Panc1 (cell line): Measurements from ENCODE around the gene SMARCA1. TPM values are rescaled to one million over a fixed set of nuclear protein-coding genes. Genes with fewer than 3 reads are reported as not detected.
A peak's percentile ranks its signal among the peaks of the same experiment; 100 is the strongest.

ENCODE experiments used
- ATAC-seq: fragments of 200-7000 bp; cut with Tn5 transposase; 2 replicates; pipeline ENCODE4 v1.9.1; 2020; ENCODE audit warnings: mild to moderate bottlenecking, moderate library complexity
- BruUV-seq: library from RNA; stranded (reverse); fragments of 400-500 nt; replicated peaks from 2 replicates; lab custom pipeline; 2021; lab: Mats Ljungman, UMichigan
- CTCF ChIA-PET: fragments of 300-600 bp; sonication (Branson Sonifier 250); formaldehyde crosslinking; loops from one replicate; lab custom pipeline; 2022; ENCODE audit warnings: antibody characterized with exemption; lab: Charles Lee
- POLR2A ChIA-PET: fragments of 300-600 bp; sonication (Branson Sonifier 250); formaldehyde crosslinking; loops from one replicate; lab custom pipeline; 2022; ENCODE audit warnings: antibody characterized with exemption; lab: Charles Lee
- DNase-seq: peaks from one replicate; pipeline ENCODE4 v3.0.0-alpha.2; 2010; ENCODE audit warnings: low read depth, low spot score
- H3K27ac ChIP-seq: 2 replicates; pipeline ENCODE4 v1.5.1; 2011; ENCODE audit warnings: mild to moderate bottlenecking, low read length, inconsistent platforms
- H3K27me3 ChIP-seq: fragments of 200-500 bp; sonication (Bioruptor generic); 2 replicates; pipeline ENCODE4 v1.6.0; 2014; ENCODE audit warnings: low read length, inconsistent platforms; ENCODE audit not compliant: control insufficient read depth, insufficient read depth
- H3K36me3 ChIP-seq: fragments of 200-500 bp; sonication (Bioruptor generic); 2 replicates; pipeline ENCODE4 v1.5.1; 2014; ENCODE audit warnings: inconsistent platforms, mild to moderate bottlenecking, low read length, moderate library complexity; ENCODE audit not compliant: control insufficient read depth, insufficient read depth
- H3K4me1 ChIP-seq: 2 replicates; pipeline ENCODE4 v1.5.1; 2011; ENCODE audit warnings: inconsistent platforms, mild to moderate bottlenecking, low read length, moderate library complexity; ENCODE audit not compliant: control insufficient read depth, insufficient read depth
- H3K4me3 ChIP-seq, 2 experiments: 2 replicates each; pipeline ENCODE4 v1.5.1; 2011 to 2012; ENCODE audit warnings: low read depth in 2 of 2, low read length in 2 of 2, mild to moderate bottlenecking in 2 of 2, inconsistent platforms in 1 of 2, moderate library complexity in 1 of 2
- H3K9me3 ChIP-seq: fragments of 200-500 bp; sonication (Bioruptor generic); 2 replicates; pipeline ENCODE4 v1.5.1; 2014; ENCODE audit warnings: low read depth, mild to moderate bottlenecking, inconsistent platforms, low read length, moderate library complexity; ENCODE audit not compliant: control insufficient read depth, insufficient read depth
- POLR2AphosphoS5 ChIP-seq: IDR thresholded peaks from 2 replicates; pipeline ENCODE4 v1.6.1; 2012; ENCODE audit warnings: mild to moderate bottlenecking, low read depth, low read length, moderate library complexity
- REST ChIP-seq, 2 experiments: IDR thresholded peaks; 2 replicates each; pipeline ENCODE4 v1.6.1; 2011 to 2012; ENCODE audit warnings: low read depth in 2 of 2, control low read depth in 1 of 2, low read length in 1 of 2, mild to moderate bottlenecking in 1 of 2, moderate library complexity in 1 of 2; ENCODE audit not compliant: insufficient read depth in 1 of 2
- SIN3A ChIP-seq: IDR thresholded peaks from 2 replicates; pipeline ENCODE4 v1.6.1; 2012; ENCODE audit warnings: low read depth, mild to moderate bottlenecking, low read length, moderate library complexity, borderline replicate concordance; ENCODE audit not compliant: insufficient read depth
- TCF7L2 ChIP-seq: IDR thresholded peaks from 2 replicates; pipeline ENCODE4 v1.6.1; 2011; ENCODE audit warnings: mild to moderate bottlenecking, low read depth, low read length, inconsistent platforms
- in situ Hi-C: cut with HindIII; loops from 2 replicates; pipeline ENCODE4 v1.10.0; 2016; ENCODE audit warnings: low sequenced_read_pairs, low pct_unique_long_range_greater_than_20kb
- intact Hi-C: fragments of 100-400 bp; cut with micrococcal nuclease; formaldehyde crosslinking; loops from one replicate; pipeline ENCODE4 v1.10.0; 2022; ENCODE audit not compliant: unreplicated experiment
- total RNA-seq: library from RNA; stranded (reverse); gene quantifications from one replicate; pipeline ENCODE4 v1.2.1, GENCODE V29; 2021; ENCODE audit not compliant: unreplicated experiment
- TF ChIP-seq, protein P1 (sequence below): fragments of 450-650 bp; IDR thresholded peaks from 2 replicates; pipeline ENCODE4 v1.5.1; 2017; ENCODE audit warnings: mild to moderate bottlenecking

SMARCA1 gene
- total RNA-seq, 1 experiment from 2014 or later: 130 TPM

DNA sequence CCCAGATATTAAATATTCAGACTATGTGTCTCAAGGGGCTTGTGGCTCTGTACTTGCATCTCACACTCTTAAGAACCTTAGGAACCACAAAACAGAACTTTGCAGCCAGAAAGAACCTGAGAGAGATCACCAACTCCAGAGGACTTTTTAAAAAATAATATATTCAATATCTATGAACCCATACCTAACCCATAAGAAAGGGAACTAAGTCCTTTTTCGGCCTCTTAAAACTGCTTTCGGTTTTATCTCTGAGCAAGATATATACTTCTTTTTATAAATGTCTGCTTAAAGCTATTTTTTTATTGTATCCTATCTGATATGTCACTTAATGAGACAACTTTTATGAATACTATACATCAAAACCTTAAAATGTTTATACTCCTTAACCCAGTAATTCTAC lies 10.9 kb downstream of the SMARCA1 start:
- no peak for ATAC-seq
- CTCF ChIA-PET: no interaction called here
- TSS peak; percentile 7 for BruUV-seq
- DNase-seq: no peak
- no peaks in the 10 kb centered on the region for H3K27me3 ChIP-seq
- no peak overlapping the region for H3K4me3 ChIP-seq
- POLR2A ChIA-PET: no interaction called here
- intact Hi-C loops: loop anchor here (1.0 kb wide), 1 partner anchor 20 kb away; no protein-coding TSS in a partner anchor
- H3K27ac ChIP-seq: no peak overlapping the region
- in situ Hi-C loops: no loop called here
- H3K4me1 ChIP-seq: no peaks in the 10 kb centered on the region
- peaks cover 29% of the 10 kb centered on the region for H3K36me3 ChIP-seq
- TF ChIP-seq, protein P1, sequence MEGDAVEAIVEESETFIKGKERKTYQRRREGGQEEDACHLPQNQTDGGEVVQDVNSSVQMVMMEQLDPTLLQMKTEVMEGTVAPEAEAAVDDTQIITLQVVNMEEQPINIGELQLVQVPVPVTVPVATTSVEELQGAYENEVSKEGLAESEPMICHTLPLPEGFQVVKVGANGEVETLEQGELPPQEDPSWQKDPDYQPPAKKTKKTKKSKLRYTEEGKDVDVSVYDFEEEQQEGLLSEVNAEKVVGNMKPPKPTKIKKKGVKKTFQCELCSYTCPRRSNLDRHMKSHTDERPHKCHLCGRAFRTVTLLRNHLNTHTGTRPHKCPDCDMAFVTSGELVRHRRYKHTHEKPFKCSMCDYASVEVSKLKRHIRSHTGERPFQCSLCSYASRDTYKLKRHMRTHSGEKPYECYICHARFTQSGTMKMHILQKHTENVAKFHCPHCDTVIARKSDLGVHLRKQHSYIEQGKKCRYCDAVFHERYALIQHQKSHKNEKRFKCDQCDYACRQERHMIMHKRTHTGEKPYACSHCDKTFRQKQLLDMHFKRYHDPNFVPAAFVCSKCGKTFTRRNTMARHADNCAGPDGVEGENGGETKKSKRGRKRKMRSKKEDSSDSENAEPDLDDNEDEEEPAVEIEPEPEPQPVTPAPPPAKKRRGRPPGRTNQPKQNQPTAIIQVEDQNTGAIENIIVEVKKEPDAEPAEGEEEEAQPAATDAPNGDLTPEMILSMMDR: no peak
- no peak for TF ChIP-seq POLR2AphosphoS5
- no peak for TF ChIP-seq REST (IDR thresholded peaks at IDR 0.05; ENCODE audit: insufficient read depth in 1 of 2, low read depth in 2 of 2, low read length in 1 of 2)
- no peak for TF ChIP-seq SIN3A
- TF ChIP-seq TCF7L2: no peak
- no peaks in the 10 kb centered on the region for H3K9me3 ChIP-seq

DNA sequence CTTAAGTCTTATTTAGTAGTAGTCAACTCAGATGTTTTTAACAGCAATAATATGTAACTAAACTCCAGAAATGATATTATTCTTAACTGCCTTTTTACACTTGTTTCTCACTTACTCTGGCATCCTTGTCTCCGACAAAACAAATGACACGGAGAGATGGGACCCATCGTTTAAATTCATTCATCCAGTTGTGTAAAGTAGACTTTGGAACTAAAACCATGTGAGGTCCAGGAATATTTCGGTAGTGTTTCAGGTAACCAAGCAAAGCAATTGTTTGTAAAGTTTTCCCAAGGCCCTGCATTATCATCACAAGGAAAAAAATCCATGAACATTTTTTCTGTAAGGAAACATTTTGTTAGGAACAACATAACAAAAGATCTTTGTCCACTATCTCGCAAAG lies 11.6 kb downstream of the SMARCA1 start:
- in situ Hi-C loops: no loop called here
- Histone ChIP-seq H3K27me3 (no peaks in the 10 kb centered on the region), H3K9me3 (no peaks in the 10 kb centered on the region), H3K4me3 (no peak overlapping the region), H3K36me3 (peaks cover 27% of the 10 kb centered on the region), H3K27ac (no peak overlapping the region), H3K4me1 (no peaks in the 10 kb centered on the region)
- BruUV-seq: no TSS peak
- ATAC-seq: no peak
- intact Hi-C loops: loop anchor here (1.0 kb wide), 1 partner anchor 19 kb away; no protein-coding TSS in a partner anchor
- DNase-seq: no peak
- ChIA-PET POLR2A (no interaction called here), CTCF (no interaction called here)
- no peak for TF ChIP-seq POLR2AphosphoS5
- TF ChIP-seq SIN3A: no peak
- TF ChIP-seq REST (IDR thresholded peaks at IDR 0.05; ENCODE audit: insufficient read depth in 1 of 2, low read depth in 2 of 2, low read length in 1 of 2): no peak
